ENCODE results near the gene UNC13A.

DNA sequence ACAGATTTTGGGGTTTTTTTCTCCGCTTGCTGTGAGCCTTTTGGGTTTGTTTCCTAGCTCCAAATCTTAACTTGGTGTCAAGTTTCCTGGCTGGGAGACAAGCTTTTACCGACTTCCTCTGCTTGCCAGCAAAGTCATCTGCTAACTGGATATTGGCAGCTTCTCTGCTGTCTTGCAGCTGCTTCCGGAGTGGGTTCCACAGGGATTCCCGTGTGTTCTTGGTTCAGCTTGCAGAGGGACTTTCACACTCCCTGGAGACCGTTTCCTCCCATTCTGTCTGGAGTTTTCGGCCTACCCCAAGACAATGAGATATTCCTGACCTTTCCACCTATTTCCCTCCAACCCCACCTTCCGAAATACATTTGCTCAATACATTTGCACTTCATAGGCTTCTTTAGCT is 134.9 kb downstream of the UNC13A start:
- TF ChIP-seq, protein P1, sequence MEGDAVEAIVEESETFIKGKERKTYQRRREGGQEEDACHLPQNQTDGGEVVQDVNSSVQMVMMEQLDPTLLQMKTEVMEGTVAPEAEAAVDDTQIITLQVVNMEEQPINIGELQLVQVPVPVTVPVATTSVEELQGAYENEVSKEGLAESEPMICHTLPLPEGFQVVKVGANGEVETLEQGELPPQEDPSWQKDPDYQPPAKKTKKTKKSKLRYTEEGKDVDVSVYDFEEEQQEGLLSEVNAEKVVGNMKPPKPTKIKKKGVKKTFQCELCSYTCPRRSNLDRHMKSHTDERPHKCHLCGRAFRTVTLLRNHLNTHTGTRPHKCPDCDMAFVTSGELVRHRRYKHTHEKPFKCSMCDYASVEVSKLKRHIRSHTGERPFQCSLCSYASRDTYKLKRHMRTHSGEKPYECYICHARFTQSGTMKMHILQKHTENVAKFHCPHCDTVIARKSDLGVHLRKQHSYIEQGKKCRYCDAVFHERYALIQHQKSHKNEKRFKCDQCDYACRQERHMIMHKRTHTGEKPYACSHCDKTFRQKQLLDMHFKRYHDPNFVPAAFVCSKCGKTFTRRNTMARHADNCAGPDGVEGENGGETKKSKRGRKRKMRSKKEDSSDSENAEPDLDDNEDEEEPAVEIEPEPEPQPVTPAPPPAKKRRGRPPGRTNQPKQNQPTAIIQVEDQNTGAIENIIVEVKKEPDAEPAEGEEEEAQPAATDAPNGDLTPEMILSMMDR (IDR thresholded peaks at IDR 0.05; ENCODE audit: insufficient read depth, low read depth, low read length): no peak
- TF ChIP-seq EZH2 (IDR thresholded peaks at IDR 0.05; ENCODE audit: insufficient read depth, low read length): no peak
